Activated CD8-positive, alpha-beta memory T cell treated with anti-CD3 and anti-CD28 coated beads, Interleukin-2, amount 50 U/mL, for 1 hour (primary cell): ENCODE data around the gene SGCD.

Source experiments
- DNase-seq: peaks from one replicate; pipeline ENCODE4 v3.0.0-alpha.2; 2020; ENCODE audit errors: extremely low read depth

SGCD gene

GRCh38 chr5:156459812-156460385 lies 132.9 kb downstream of the SGCD start:
- no peak for DNase-seq

GRCh38 chr5:156460471-156460870 lies 133.5 kb downstream of the SGCD start:
- no peak for DNase-seq

GRCh38 chr5:156466871-156467270 lies 139.9 kb downstream of the SGCD start:
- DNase-seq, result no peak

GRCh38 chr5:156469636-156470035 lies 142.7 kb downstream of the SGCD start:
- DNase-seq, result no peak

GRCh38 chr5:156471893-156472292 lies 144.9 kb downstream of the SGCD start:
- no peak for DNase-seq

GRCh38 chr5:156473269-156473908 lies 146.4 kb downstream of the SGCD start:
- no peak for DNase-seq

- no peak for DNase-seq
These were observed 147.3 kb downstream of the SGCD start for GRCh38 chr5:156474251-156474650.

- DNase-seq, result no peak
These were observed 148.5 kb downstream of the SGCD start for GRCh38 chr5:156475182-156476157.

GRCh38 chr5:156476158-156476551 lies 149.2 kb downstream of the SGCD start:
- no peak for DNase-seq

GRCh38 chr5:156476678-156477077 lies 149.7 kb downstream of the SGCD start:
- no peak for DNase-seq

- DNase-seq, result no peak
These were observed 150.2 kb downstream of the SGCD start for GRCh38 chr5:156477196-156477595.

- no peak for DNase-seq
These were observed 152.9 kb downstream of the SGCD start for GRCh38 chr5:156479849-156480248.

- DNase-seq, result no peak
These were observed 154.8 kb downstream of the SGCD start for GRCh38 chr5:156481741-156482140.

- no peak for DNase-seq
These were observed 155.9 kb downstream of the SGCD start for GRCh38 chr5:156482818-156483217.

- DNase-seq, result no peak
These were observed 159.7 kb downstream of the SGCD start for GRCh38 chr5:156486394-156487238.

GRCh38 chr5:156491766-156492165 lies 164.8 kb downstream of the SGCD start:
- DNase-seq, result no peak

GRCh38 chr5:156496291-156496690 lies 169.3 kb downstream of the SGCD start:
- no peak for DNase-seq

- no peak for DNase-seq
These were observed 170.8 kb downstream of the SGCD start for GRCh38 chr5:156497804-156498208.

GRCh38 chr5:156498226-156498980 lies 171.4 kb downstream of the SGCD start:
- DNase-seq, result no peak

GRCh38 chr5:156500755-156501154 lies 173.8 kb downstream of the SGCD start:
- DNase-seq, result no peak

- no peak for DNase-seq
These were observed 178.1 kb downstream of the SGCD start for GRCh38 chr5:156505101-156505500.
